HG03039 (cell line): ENCODE results near the gene RBPMS2.
"Not testable (repeated sequence)": the region's sequence is repeated elsewhere in the genome, so short reads cannot be mapped to it uniquely, and the experiment has no call there.

Experiments used
- ATAC-seq: cut with Tn5 transposase; IDR thresholded peaks from one replicate; pipeline ENCODE4 v1.9.1; 2021; ENCODE audit warnings: mild to moderate bottlenecking, moderate library complexity; ENCODE audit not compliant: unreplicated experiment

Gene RBPMS2

GRCh38 chr15:64775551-64776401, at the start of gene RBPMS2:
Gene RBPMS2 (minus strand): TSS chr15:64775589. CDS start chr15:64775319, 270 bp downstream.
- no peak for ATAC-seq

- ATAC-seq: no peak
Measured at GRCh38 chr15:64824929-64825430, 49.6 kb upstream of the RBPMS2 start.

- ATAC-seq: no peak
Measured at GRCh38 chr15:64816452-64816851, 41.1 kb upstream of the RBPMS2 start.

- ATAC-seq: not testable (repeated sequence)
Measured at GRCh38 chr15:64814965-64815364, 39.6 kb upstream of the RBPMS2 start.

- ATAC-seq: not testable (repeated sequence)
Measured at GRCh38 chr15:64814283-64814682, 38.9 kb upstream of the RBPMS2 start.

- no peak for ATAC-seq
Measured at GRCh38 chr15:64813075-64813474, 37.7 kb upstream of the RBPMS2 start.

- ATAC-seq: no peak
Measured at GRCh38 chr15:64810497-64811326, 35.3 kb upstream of the RBPMS2 start.

GRCh38 chr15:64809649-64810496, 34.5 kb upstream of the RBPMS2 start:
- ATAC-seq: no peak

GRCh38 chr15:64808785-64809453, 33.5 kb upstream of the RBPMS2 start:
- ATAC-seq: no peak

- ATAC-seq: no peak
Measured at GRCh38 chr15:64807751-64808222, 32.4 kb upstream of the RBPMS2 start.

- no peak for ATAC-seq
Measured at GRCh38 chr15:64807051-64807749, 31.8 kb upstream of the RBPMS2 start.

GRCh38 chr15:64806509-64806908, 31.1 kb upstream of the RBPMS2 start:
- ATAC-seq: no peak

GRCh38 chr15:64804619-64805018, 29.2 kb upstream of the RBPMS2 start:
- no peak for ATAC-seq

- no peak for ATAC-seq
Measured at GRCh38 chr15:64803526-64803925, 28.1 kb upstream of the RBPMS2 start.

- no peak for ATAC-seq
Measured at GRCh38 chr15:64800476-64800875, 25.1 kb upstream of the RBPMS2 start.

- ATAC-seq: not testable (repeated sequence)
Measured at GRCh38 chr15:64798905-64799304, 23.5 kb upstream of the RBPMS2 start.

GRCh38 chr15:64795921-64796320, 20.5 kb upstream of the RBPMS2 start:
- ATAC-seq: not testable (repeated sequence)

GRCh38 chr15:64795299-64795698, 19.9 kb upstream of the RBPMS2 start:
- not testable (repeated sequence) for ATAC-seq

GRCh38 chr15:64792282-64792681, 16.9 kb upstream of the RBPMS2 start:
- no peak for ATAC-seq
